ENCODE results near the gene CR2. TPM values are rescaled to one million over a fixed set of nuclear protein-coding genes. Genes with fewer than 3 reads are reported as not detected.

CR2 gene
- total and polyA plus RNA-seq, 7 donors, result 0.01 to 0.27 (median 0.16) TPM; not detected in 3

DNA sequence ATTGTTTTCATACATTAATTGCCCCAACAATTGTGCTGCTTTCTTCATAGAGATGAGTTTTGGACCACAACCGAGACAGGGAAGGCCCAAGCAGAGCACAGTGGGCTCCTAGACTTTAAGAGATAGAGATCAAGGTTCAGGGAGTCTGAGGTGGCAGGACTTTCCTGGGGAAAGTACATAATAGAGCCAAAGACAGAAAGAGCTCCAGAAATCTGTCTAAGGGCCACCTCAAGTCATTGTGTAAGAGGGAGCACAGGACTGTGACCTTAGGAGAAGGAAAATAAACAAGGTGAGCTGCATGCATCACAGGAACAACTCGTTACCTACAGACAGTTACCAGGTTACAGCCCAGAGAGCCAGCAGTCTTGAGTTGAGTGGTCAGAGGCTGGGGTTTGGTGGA lies 41.3 kb upstream of the CR2 start:
- Histone ChIP-seq H3K36me3 (ENCODE audit: insufficient read depth in 1 of 2, low read depth in 1 of 2) (no peaks in the 10 kb centered on the region), H3K4me1 (no peaks in the 10 kb centered on the region), H3K9me3 (no peaks in the 10 kb centered on the region), H3K4me3 (no peak overlapping the region), H3K27ac (no peak overlapping the region), H3K27me3 (ENCODE audit: insufficient read depth in 3 of 3, low read length in 2 of 3) (no peaks in the 10 kb centered on the region)
- 91% methylated on average over 2 of the region's 2 CpGs for WGBS, 3 donors
- intact Hi-C loops (cut with DNase I), result no loop called here
- no peak for DNase-seq
- TF ChIP-seq, protein P1, sequence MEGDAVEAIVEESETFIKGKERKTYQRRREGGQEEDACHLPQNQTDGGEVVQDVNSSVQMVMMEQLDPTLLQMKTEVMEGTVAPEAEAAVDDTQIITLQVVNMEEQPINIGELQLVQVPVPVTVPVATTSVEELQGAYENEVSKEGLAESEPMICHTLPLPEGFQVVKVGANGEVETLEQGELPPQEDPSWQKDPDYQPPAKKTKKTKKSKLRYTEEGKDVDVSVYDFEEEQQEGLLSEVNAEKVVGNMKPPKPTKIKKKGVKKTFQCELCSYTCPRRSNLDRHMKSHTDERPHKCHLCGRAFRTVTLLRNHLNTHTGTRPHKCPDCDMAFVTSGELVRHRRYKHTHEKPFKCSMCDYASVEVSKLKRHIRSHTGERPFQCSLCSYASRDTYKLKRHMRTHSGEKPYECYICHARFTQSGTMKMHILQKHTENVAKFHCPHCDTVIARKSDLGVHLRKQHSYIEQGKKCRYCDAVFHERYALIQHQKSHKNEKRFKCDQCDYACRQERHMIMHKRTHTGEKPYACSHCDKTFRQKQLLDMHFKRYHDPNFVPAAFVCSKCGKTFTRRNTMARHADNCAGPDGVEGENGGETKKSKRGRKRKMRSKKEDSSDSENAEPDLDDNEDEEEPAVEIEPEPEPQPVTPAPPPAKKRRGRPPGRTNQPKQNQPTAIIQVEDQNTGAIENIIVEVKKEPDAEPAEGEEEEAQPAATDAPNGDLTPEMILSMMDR (IDR thresholded peaks at IDR 0.05), result no peak
- no peak for ATAC-seq

DNA sequence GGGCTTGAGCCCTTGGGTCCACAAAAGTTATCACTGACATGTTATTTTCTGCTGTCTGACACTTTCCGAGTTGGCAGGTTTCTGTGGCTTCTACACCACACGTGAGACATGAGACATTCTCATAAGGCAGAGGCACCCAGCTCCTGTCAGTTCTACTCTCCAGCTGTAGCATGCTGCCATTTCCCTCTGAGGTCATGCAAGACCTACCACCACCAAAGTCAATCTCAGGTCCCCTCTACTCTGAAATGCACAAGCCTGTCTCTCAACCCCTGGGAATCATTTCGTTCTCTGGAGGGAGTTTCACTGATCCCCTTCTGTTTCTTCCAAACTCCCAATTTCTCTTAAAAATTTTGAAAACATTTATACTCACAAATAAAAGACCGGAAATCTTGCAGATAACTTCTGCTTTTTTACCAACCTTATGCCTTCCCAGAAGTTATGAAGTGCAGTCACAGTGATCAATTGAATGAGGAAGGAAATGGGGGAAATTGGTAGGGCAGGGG lies 39.5 kb upstream of the CR2 start:
- TF ChIP-seq, protein P1 (IDR thresholded peaks at IDR 0.05), result no peak
- DNase-seq (no peak), ATAC-seq (no peak)
- H3K27me3 ChIP-seq (ENCODE audit: insufficient read depth in 3 of 3, low read length in 2 of 3), result peaks cover 0 to 4% (median 0%) of the 10 kb centered on the region in 3 donors
- WGBS, 3 donors, result 57 to 72% (median 66%) methylated on average over 4 of the region's 4 CpGs
- no peaks in the 10 kb centered on the region for H3K9me3 ChIP-seq
- no peak overlapping the region for H3K4me3 ChIP-seq
- H3K27ac ChIP-seq, result no peak overlapping the region
- intact Hi-C loops (cut with DNase I), result no loop called here
- H3K4me1 ChIP-seq, result no peaks in the 10 kb centered on the region
- no peaks in the 10 kb centered on the region for H3K36me3 ChIP-seq (ENCODE audit: insufficient read depth in 1 of 2, low read depth in 1 of 2)

DNA sequence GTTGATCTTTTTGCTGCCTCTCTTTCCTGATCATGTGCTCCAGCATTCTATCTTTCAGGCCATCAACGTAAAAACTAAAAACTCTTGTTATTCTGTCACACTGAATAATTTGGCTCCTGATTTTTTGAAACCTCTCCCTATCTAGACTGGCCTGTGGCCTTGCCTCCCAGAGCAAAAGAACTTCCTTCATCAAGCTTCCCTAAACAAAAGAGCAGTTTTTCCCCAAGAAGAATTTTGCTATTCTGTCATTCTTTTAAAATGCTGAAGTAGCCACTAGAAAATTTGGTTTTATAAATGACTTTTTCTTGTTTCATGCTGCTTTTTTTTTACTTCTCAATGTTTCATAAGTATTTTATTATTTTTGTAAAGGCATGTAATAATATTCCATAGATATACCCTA lies 37.1 kb upstream of the CR2 start:
- intact Hi-C loops (cut with DNase I), result no loop called here
- no peaks in the 10 kb centered on the region for H3K36me3 ChIP-seq (ENCODE audit: insufficient read depth in 1 of 2, low read depth in 1 of 2)
- H3K4me3 ChIP-seq, result no peak overlapping the region
- H3K27me3 ChIP-seq (ENCODE audit: insufficient read depth in 3 of 3, low read length in 2 of 3), result peaks cover 0 to 10% (median under 1%) of the 10 kb centered on the region in 3 donors
- H3K27ac ChIP-seq, result no peak overlapping the region
- no peaks in the 10 kb centered on the region for H3K4me1 ChIP-seq
- no peaks in the 10 kb centered on the region for H3K9me3 ChIP-seq
- WGBS, 3 donors, result 73 to 86% (median 85%) methylated on average over 1 of the region's 1 CpG
- TF ChIP-seq, protein P1 (IDR thresholded peaks at IDR 0.05), result no peak
- ATAC-seq (no peak), DNase-seq (no peak)

DNA sequence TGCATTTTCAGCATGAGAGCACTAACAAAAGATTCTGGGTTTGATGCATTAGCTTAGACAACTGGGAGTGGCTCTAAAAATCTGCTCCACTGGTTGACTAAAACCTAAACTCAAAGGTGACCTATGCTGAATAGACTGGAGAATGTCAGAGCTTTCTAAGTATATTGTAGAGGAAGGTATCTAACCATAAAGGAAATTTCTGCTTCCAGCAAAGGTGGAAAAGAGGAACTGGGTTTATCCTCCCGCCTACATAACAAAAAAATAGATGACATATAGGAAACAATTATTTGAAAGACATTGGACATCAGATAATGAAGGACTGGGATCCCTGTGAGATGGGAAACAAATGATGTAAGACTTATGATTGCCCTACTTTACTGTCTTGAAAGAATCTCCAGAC lies 35.8 kb upstream of the CR2 start:
- ATAC-seq, result no peak

More for the DNA sequence above, 35.8 kb upstream of the CR2 start:
- Histone ChIP-seq H3K36me3 (ENCODE audit: insufficient read depth in 1 of 2, low read depth in 1 of 2) (no peaks in the 10 kb centered on the region), H3K27ac (no peak overlapping the region), H3K4me1 (no peaks in the 10 kb centered on the region), H3K4me3 (no peak overlapping the region), H3K9me3 (no peaks in the 10 kb centered on the region), H3K27me3 (ENCODE audit: insufficient read depth in 3 of 3, low read length in 2 of 3) (peaks cover 0 to 17% (median 7%) of the 10 kb centered on the region in 3 donors)
- DNase-seq, result no peak
- intact Hi-C loops (cut with DNase I), result no loop called here
- WGBS, 3 donors, result 55 to 74% (median 70%) methylated on average over 1 of the region's 1 CpG
- TF ChIP-seq, protein P1 (IDR thresholded peaks at IDR 0.05), result no peak
